ENCODE data around the gene PCDHA1. TPM values are rescaled to one million over a fixed set of nuclear protein-coding genes. Genes with fewer than 3 reads are reported as not detected.
"Not testable (repeated sequence)": the region's sequence is repeated elsewhere in the genome, so short reads cannot be mapped to it uniquely, and the experiment has no call there.

PCDHA1 gene
- total RNA-seq, 2 donors from 2014 or later = not detected

DNA sequence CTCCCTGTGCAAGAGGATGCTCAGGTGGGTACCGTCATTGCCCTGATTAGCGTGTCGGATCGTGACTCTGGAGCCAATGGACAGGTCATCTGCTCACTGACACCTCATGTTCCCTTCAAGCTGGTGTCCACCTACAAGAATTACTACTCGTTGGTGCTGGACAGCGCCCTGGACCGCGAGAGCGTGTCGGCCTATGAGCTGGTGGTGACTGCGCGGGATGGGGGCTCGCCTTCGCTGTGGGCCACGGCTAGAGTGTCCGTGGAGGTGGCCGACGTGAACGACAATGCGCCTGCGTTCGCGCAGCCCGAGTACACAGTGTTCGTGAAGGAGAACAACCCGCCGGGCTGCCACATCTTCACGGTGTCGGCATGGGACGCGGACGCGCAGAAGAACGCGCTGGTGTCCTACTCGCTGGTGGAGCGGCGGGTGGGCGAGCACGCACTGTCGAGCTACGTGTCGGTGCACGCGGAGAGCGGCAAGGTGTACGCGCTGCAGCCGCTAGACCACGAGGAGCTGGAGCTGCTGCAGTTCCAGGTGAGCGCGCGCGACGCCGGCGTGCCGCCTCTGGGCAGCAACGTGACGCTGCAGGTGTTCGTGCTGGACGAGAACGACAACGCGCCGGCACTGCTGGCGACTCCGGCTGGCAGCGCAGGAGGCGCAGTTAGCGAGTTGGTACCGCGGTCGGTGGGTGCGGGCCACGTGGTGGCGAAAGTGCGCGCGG, 90.8 kb downstream of the PCDHA1 start:
- not testable (repeated sequence) for H3K9me3 ChIP-seq (ENCODE audit: control insufficient read depth, low read length, poor library complexity, severe bottlenecking); ATAC-seq; H3K4me1 Mint-ChIP-seq; H3K36me3 Mint-ChIP-seq (ENCODE audit: low read depth); H3K27ac Mint-ChIP-seq; DNase-seq; H3K4me3 Mint-ChIP-seq
- peaks cover 14% of the 10 kb centered on the region for H3K27me3 Mint-ChIP-seq

GRCh38 chr5:140877262-140877581, 91.3 kb downstream of the PCDHA1 start:
- Mint-ChIP-seq H3K4me3 (no peak overlapping the region), H3K36me3 (ENCODE audit: low read depth) (no peaks in the 10 kb centered on the region), H3K27me3 (peaks cover 11% of the 10 kb centered on the region), H3K4me1 (no peaks in the 10 kb centered on the region), H3K27ac (no peak overlapping the region)
- ATAC-seq = no peak
- no peak for DNase-seq
- H3K9me3 ChIP-seq (ENCODE audit: control insufficient read depth, low read length, poor library complexity, severe bottlenecking) = peaks cover 4% of the 10 kb centered on the region

- Mint-ChIP-seq H3K27ac (no peak within 1 kb of the TSS), H3K4me3 (no peak within 1 kb of the TSS), H3K4me1 (no peaks in the 10 kb centered on the region), H3K27me3 (peaks cover 6% of the 10 kb centered on the region), H3K36me3 (ENCODE audit: low read depth) (no peaks in the 10 kb centered on the region)
- H3K9me3 ChIP-seq (ENCODE audit: control insufficient read depth, low read length, poor library complexity, severe bottlenecking) = peaks cover 4% of the 10 kb centered on the region
- ATAC-seq = no peak
- no peak for DNase-seq
Observed at GRCh38 chr5:140881889-140882590, 96.1 kb downstream of the PCDHA1 start, which contains the start of gene PCDHA13. TSS of gene PCDHA13 (plus strand) at chr5:140882124. CDS start at chr5:140882269, 145 bp downstream.

DNA sequence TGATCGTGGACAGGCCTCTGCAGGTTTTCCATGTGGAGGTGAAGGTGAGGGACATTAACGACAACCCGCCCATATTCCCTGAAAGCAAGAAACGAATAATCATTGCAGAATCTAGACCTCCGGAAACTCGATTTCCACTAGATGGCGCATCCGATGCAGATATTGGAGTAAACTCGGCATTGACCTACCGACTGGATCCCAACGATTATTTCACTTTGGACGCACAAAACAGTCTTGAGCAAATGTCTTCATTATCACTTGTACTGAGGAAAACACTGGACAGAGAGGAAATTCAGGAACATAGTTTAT, 96.6 kb downstream of the PCDHA1 start:
- ATAC-seq (no peak), DNase-seq (no peak)
- H3K27ac Mint-ChIP-seq = no peak overlapping the region
- no peaks in the 10 kb centered on the region for H3K4me1 Mint-ChIP-seq
- H3K27me3 Mint-ChIP-seq = peaks cover 6% of the 10 kb centered on the region
- H3K4me3 Mint-ChIP-seq = no peak overlapping the region
- H3K36me3 Mint-ChIP-seq (ENCODE audit: low read depth) = no peaks in the 10 kb centered on the region
- peaks cover 4% of the 10 kb centered on the region for H3K9me3 ChIP-seq (ENCODE audit: control insufficient read depth, low read length, poor library complexity, severe bottlenecking)

- Mint-ChIP-seq H3K36me3 (ENCODE audit: low read depth) (no peaks in the 10 kb centered on the region), H3K4me3 (no peak overlapping the region), H3K27me3 (peaks cover 6% of the 10 kb centered on the region), H3K27ac (no peak overlapping the region), H3K4me1 (no peaks in the 10 kb centered on the region)
- ATAC-seq (no peak), DNase-seq (no peak)
- H3K9me3 ChIP-seq (ENCODE audit: control insufficient read depth, low read length, poor library complexity, severe bottlenecking) = peaks cover 4% of the 10 kb centered on the region
Observed at GRCh38 chr5:140883373-140883772, 97.4 kb downstream of the PCDHA1 start.

DNA sequence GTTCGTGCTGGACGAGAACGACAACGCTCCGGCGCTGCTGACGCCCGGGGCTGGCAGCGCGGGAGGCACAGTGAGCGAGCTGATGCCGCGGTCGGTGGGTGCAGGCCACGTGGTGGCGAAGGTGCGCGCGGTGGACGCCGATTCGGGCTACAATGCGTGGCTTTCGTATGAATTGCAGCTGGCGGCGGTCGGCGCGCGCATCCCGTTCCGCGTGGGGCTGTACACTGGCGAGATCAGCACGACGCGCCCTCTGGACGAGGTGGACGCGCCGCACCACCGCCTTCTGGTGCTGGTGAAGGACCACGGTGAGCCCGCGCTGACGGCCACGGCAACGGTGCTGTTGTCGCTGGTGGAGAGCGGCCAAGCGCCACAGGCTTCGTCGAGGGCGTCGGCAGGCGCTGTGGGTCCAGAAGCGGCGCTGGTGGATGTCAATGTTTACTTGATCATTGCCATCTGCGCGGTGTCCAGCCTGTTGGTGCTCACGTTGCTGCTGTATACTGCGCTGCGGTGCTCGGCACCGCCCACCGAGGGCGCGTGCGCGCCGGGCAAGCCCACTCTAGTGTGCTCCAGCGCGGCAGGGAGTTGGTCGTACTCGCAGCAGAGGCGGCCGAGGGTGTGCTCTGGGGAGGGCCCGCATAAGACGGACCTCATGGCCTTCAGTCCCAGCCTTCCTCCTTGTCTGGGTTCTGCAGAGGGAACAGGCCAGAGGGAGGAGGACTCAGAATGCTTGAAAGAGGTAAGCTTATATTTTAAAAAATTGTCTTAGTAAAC, 98.2 kb downstream of the PCDHA1 start:
- Mint-ChIP-seq H3K27me3 (peaks cover 6% of the 10 kb centered on the region), H3K4me3 (no peak overlapping the region), H3K4me1 (no peaks in the 10 kb centered on the region), H3K36me3 (ENCODE audit: low read depth) (no peaks in the 10 kb centered on the region), H3K27ac (no peak overlapping the region)
- DNase-seq (no peak), ATAC-seq (no peak)
- peaks cover 4% of the 10 kb centered on the region for H3K9me3 ChIP-seq (ENCODE audit: control insufficient read depth, low read length, poor library complexity, severe bottlenecking)

DNA sequence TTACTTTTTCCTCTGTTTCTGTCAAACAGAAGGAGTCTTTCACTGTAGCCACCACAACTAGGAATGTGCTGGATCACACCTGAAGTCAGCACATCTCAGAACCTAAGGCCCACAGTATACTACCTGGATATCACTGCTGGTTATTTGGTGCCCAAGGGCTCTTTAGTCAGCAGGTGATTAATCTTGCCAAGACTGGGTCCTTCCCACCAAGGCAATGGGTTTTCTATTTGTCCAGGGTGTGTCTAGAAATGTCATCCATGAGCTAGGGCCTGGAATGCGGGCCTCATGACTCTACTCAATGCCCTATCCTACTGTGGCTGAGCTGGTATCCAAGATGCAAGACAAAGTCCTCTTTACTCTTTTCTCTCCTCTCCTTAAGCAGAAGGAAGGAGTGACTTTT, 130.4 kb downstream of the PCDHA1 start:
- DNase-seq (no peak), ATAC-seq (no peak)
- no peaks in the 10 kb centered on the region for H3K9me3 ChIP-seq (ENCODE audit: control insufficient read depth, low read length, poor library complexity, severe bottlenecking)
- Mint-ChIP-seq H3K27ac (no peak overlapping the region), H3K36me3 (ENCODE audit: low read depth) (no peaks in the 10 kb centered on the region), H3K27me3 (peaks cover 6% of the 10 kb centered on the region), H3K4me1 (no peaks in the 10 kb centered on the region), H3K4me3 (no peak overlapping the region)

DNA sequence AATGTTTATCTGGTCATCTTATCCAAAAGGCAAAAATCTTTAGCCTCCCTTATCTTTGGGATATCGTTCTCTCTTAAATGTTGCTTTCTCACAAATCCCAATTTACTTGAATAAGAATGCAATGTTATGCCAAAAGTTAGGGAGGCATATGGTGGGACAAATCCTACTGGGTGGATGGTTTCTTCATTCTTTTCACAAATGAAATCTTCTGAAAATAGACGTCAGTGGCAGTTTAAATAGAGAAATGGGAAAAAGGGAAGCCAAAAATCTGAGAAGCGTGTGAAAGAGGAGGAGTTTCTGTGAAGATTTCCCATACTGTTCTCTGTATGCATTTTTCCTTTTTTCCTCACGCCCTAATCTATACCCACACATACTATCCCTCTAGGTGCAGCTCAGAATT, 137.7 kb downstream of the PCDHA1 start:
- peaks cover 21% of the 10 kb centered on the region for H3K27me3 Mint-ChIP-seq
- no peak for DNase-seq
- no peaks in the 10 kb centered on the region for H3K9me3 ChIP-seq (ENCODE audit: control insufficient read depth, low read length, poor library complexity, severe bottlenecking)
- no peak overlapping the region for H3K4me3 Mint-ChIP-seq
- peaks cover 2% of the 10 kb centered on the region for H3K4me1 Mint-ChIP-seq
- no peak for ATAC-seq
- H3K27ac Mint-ChIP-seq = no peak overlapping the region
- no peaks in the 10 kb centered on the region for H3K36me3 Mint-ChIP-seq (ENCODE audit: low read depth)

- peak within 1 kb of the TSS; percentile 81 for H3K4me3 Mint-ChIP-seq
- H3K9me3 ChIP-seq (ENCODE audit: control insufficient read depth, low read length, poor library complexity, severe bottlenecking) = no peaks in the 10 kb centered on the region
- H3K27ac Mint-ChIP-seq = no peak within 1 kb of the TSS
- DNase-seq = no peak
- ATAC-seq = no peak
- H3K36me3 Mint-ChIP-seq (ENCODE audit: low read depth) = no peaks in the 10 kb centered on the region
- H3K4me1 Mint-ChIP-seq = peaks cover 2% of the 10 kb centered on the region
- peaks cover 32% of the 10 kb centered on the region for H3K27me3 Mint-ChIP-seq
Observed at GRCh38 chr5:140925806-140926442, 140.0 kb downstream of the PCDHA1 start, which contains the start of gene PCDHAC1. TSS of gene PCDHAC1 (plus strand) at chr5:140926299. CDS start at chr5:140926893, 594 bp downstream.

DNA sequence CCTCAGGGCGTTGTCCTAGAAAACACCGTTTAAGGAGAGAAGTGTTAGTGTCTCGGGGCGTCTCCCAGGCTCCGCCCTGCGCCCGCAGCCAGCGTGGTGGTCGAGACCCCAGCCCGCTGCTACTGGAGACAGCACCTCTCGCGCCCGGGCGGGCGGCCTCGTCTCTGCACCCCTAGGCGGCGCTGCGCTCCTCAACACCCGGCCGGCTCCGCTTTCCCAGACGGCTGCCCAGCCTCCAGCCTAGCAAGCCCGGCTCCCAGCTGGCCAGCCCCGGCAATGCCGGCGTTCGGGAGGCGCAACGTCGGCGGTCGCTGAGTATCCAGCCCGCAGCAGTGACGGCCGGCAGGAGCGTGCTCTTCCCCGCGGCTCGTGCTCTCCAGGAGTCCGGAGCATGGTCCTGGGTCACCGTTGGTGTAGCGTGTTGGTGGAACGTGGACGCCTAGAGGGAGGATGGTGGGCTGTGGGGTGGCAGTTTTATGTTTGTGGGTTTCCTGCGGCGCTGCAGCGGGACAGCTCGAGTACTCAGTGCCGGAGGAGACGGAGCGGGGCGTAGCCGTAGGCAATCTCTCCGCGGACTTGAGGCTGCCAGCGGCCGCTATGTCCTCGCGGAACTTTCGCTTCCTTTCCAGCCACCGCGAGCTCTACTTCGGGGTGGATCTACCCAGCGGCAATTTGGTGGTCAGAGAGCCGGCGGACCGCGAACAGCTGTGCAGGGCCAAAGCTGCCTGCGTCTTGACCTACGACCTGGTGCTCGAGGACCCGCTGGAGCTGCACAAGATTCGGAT, 140.7 kb downstream of the PCDHA1 start:
- peaks cover 32% of the 10 kb centered on the region for H3K27me3 Mint-ChIP-seq

DNA sequence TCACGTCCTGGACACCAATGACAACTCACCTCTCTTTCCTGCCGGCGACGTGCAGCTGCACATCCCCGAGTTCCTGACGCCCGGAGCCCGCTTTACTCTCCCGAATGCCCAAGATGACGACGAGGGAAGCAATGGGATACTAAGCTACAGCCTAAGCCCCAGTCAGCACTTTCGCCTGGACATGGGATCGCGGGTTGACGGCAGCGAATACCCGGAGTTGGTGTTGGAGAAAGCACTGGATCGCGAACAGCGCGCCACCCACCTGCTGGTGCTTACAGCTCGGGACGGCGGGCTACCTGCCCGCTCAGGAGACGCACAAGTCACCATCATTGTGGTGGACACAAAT, 141.3 kb downstream of the PCDHA1 start:
- no peak overlapping the region for H3K27ac Mint-ChIP-seq
- H3K4me3 Mint-ChIP-seq = peak overlapping the region; percentile 81
- ATAC-seq = no peak

More for the DNA sequence above, 140.7 kb downstream of the PCDHA1 start:
- H3K4me1 Mint-ChIP-seq = peaks cover 2% of the 10 kb centered on the region
- no peak overlapping the region for H3K27ac Mint-ChIP-seq
- ATAC-seq = peak; percentile 84
- H3K36me3 Mint-ChIP-seq (ENCODE audit: low read depth) = no peaks in the 10 kb centered on the region
- H3K4me3 Mint-ChIP-seq = peak overlapping the region; percentile 81
- no peaks in the 10 kb centered on the region for H3K9me3 ChIP-seq (ENCODE audit: control insufficient read depth, low read length, poor library complexity, severe bottlenecking)
- DNase-seq = peak in 2 of 3 donors; percentile 14 to 17

GRCh38 chr5:140934964-140935606, 149.1 kb downstream of the PCDHA1 start:
- no peak overlapping the region for H3K27ac Mint-ChIP-seq

More for the DNA sequence above, 141.3 kb downstream of the PCDHA1 start:
- no peaks in the 10 kb centered on the region for H3K36me3 Mint-ChIP-seq (ENCODE audit: low read depth)
- peaks cover 2% of the 10 kb centered on the region for H3K4me1 Mint-ChIP-seq
- peaks cover 32% of the 10 kb centered on the region for H3K27me3 Mint-ChIP-seq
- DNase-seq = no peak
- no peaks in the 10 kb centered on the region for H3K9me3 ChIP-seq (ENCODE audit: control insufficient read depth, low read length, poor library complexity, severe bottlenecking)

More at GRCh38 chr5:140934964-140935606, 149.1 kb downstream of the PCDHA1 start:
- ATAC-seq (no peak), DNase-seq (no peak)
- Mint-ChIP-seq H3K36me3 (ENCODE audit: low read depth) (no peaks in the 10 kb centered on the region), H3K4me3 (no peak overlapping the region), H3K27me3 (peaks cover 5% of the 10 kb centered on the region), H3K4me1 (no peaks in the 10 kb centered on the region)
- no peaks in the 10 kb centered on the region for H3K9me3 ChIP-seq (ENCODE audit: control insufficient read depth, low read length, poor library complexity, severe bottlenecking)

Data from T-helper 17 cell (primary cell).